Astrocyte of the hippocampus (primary cell): Measurements from ENCODE around the gene RNF111.
"Not testable (repeated sequence)": the region's sequence is repeated elsewhere in the genome, so short reads cannot be mapped to it uniquely, and the experiment has no call there.

Experiments
- DNase-seq: peaks from one replicate; pipeline ENCODE4 v3.0.0; 2011; ENCODE audit warnings: low read depth, low spot score

RNF111 gene

DNA sequence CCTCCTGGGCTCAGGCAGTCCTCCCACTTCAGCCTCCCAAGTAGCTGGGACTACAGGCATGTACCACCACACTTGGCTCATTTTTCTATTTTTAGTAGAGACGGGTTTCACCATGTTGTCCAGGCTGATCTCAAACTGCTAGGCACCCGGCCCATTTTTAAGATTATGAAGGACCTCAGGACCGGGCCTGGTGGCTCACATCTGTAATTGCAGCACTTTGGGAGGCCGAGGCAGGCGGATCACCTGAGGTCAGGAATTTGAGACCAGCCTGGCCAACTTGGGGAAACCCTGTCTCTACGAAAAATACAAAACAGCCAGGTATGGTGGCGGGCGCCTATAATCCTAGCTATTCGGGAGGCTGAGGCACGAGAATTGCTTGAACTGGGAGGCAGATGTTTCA, 12.8 kb downstream of the RNF111 start:
- DNase-seq, result not testable (repeated sequence)

DNA sequence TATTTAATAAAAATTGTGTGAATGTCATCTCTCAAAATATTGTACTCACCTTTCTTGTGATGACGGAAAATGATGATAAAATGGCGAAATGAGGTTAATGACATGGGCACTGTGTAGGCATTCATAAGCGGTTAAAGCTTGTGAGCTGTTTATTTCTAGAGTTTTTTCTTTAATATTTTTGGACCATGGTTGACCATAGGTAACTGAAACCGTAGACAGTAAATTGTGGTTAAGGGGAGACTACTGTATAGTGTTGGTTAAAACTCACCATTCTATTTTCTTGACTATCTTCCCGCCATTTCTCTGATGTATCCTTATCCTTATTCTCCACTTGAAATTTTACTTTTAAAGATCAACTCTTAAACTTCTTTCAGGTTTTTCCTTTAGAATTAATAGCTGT, 14.5 kb downstream of the RNF111 start:
- no peak for DNase-seq

DNA sequence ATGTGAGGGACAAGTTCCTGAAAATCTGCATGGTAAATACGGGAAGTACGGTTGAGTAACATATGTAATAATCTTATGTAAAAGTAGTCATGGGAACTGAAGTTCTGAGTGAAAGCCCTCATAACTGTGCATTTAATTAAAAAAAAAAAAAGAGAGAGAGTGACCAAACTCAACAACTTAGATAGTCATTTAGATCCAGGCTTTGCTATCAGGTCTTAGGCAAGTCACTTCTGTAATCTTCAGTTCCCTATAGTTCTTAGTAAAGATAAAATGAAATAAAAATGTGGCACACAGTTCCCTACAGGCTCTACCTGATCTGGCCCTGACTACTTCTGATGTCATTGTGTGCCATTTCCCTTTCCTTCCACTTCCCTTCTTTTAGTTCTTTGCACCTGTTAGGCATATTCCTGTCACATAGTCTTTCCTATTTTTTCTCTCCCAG, 15.0 kb downstream of the RNF111 start:
- no peak for DNase-seq

DNA sequence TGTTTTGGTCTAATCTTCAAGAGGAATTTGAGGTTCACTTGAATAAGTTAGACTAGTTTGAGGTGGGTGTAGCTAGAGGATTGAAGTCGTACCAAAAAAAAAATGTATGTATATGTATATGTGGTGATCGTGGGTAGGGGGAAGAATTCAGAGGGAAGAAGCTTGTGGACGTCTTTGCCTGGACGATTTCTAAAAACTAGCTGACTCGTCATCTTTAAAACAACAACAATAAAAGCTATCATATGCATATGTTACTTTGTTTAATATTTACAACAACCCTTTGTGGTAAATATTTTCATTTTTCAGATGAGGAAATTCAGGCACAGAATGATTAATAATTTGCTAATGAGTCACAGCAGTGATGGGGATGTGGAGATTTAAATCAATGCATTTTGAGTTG, 18.1 kb downstream of the RNF111 start:
- DNase-seq, result no peak

DNA sequence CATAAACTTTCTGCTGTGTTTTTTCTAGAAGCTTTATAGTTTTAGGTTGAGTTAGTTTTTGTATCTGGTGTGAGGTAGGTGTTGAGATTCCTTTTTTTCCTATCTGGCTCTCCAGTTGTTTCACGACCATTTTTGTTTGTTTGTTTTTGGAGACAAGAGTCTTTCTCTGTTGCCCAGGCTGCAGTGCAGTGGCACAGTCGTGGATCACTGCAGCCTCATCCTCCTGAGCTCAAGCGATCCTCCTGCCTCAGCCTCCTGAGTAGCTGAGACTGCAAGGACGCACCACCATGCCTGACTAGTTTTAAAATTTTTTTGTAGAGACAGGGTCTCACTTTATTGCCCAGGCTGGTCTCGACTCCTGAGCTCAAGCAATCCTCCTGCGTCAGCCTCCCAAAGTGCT, 20.6 kb downstream of the RNF111 start:
- no peak for DNase-seq

DNA sequence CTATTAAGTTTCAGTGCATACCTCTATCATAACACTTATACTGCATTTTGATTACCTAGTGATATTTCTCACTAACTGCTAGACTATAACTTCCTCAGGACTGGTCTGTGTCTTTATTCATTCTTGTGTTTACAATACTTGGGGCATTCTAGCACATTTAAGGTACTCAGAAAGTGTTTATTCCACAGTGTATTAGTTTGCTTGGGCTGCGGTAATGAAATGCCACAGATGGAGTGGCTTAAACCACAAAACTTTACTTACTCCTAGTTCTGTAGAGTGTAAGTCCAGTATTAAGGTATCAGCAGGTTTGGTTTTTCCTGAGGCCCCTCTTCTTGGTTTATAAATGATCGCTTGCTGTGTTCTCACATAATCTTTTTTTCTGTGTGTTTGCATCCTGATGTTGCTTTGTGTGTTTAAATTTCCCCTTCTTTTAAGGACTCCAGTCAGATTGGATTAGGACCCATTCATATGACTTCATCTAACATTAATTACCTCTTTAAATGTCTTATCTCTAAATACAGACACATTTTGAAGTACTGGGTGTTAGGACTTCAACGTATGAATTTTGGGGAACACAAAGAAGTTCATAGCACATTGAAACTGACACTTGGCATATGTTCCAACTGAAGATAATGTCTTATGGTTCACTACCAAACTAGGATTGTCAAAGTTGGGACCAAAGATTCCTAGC, 23.9 kb downstream of the RNF111 start:
- DNase-seq, result peak; percentile 16

DNA sequence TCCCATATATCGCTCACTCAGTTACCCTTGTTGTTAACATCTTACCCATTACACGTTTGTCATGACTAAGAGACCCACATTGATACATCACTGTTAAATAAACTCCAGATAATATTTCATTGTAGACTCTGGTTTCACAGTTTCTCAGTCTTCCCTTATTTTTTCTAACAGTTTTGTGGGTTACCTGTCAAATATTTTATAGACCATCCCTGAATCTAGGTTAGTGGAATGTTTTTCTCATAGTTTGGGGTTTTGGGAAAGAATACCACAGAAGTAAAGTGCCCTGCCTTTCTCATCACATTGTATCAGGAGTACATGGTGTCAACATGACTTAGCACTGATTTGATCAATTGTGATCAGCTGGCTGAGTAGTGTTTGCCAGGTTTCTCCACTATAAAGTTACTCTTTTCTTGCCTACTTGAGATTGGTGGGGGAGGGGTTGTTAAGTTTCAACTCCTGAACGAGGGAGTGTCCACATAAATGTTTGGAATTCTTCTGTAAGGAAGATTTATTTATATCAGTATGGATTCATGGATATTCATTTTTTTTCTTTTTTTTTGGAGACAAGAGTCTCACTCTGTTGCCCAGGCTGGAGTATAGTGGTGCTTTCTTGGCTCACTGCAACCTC, 25.9 kb downstream of the RNF111 start:
- peak; percentile 11 for DNase-seq

DNA sequence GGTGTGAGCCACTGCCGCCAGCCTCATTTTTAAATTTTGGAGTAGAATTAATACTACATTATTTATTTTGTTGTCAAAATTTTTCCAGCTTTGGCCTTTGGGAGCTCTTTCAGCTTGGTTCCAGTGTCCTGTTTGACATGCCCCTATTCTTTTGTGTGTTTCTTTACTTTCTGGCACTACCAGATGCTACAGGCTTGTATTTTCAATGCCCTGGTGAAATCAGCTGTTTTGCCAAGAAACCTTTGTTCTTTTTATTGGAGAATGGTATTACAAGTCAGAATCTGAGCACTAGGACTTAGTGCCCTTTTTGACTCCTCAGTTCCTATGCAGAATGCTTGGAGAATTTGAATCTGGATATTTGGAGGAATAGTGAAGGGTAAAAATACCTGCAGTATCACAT, 26.6 kb downstream of the RNF111 start:
- no peak for DNase-seq

DNA sequence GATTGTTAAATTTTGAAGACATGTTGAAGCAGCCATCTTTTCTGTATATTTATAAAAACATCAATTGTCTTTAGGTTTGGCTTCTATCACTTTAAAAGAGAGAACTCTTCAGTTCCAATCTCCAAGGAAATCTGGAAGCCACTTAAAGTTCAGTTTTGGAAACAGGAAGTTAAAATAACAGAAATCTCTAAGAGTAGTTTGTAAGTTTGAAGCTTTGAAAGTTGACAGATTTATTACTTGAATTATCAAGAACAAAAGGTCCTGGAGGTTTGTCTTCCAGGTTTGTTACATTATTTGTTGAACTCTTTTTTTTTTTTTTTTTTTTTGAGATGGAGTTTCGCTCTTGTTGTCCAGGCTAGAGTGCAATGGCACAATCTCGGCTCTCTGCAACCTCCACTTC, 30.0 kb downstream of the RNF111 start:
- DNase-seq, result no peak

DNA sequence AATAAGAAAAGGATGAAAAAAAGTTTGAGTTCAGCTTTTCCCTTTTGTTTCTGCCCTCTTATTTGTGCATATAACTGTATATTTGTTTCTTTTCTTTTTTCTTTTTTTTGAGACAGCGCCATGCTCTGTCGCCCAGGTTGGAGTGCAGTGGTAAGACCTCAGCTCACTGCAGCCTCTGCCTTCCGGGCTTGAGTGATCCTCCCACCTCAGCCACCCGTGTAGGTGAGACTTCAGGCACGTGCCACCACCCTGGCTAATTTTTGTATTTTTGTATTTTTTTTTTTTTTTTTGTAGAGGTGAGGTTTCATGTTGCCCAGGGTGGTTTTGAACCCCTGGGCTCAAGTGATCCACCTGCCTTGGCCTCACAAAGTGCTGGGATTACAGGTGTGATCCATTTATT, 31.4 kb downstream of the RNF111 start:
- no peak for DNase-seq

DNA sequence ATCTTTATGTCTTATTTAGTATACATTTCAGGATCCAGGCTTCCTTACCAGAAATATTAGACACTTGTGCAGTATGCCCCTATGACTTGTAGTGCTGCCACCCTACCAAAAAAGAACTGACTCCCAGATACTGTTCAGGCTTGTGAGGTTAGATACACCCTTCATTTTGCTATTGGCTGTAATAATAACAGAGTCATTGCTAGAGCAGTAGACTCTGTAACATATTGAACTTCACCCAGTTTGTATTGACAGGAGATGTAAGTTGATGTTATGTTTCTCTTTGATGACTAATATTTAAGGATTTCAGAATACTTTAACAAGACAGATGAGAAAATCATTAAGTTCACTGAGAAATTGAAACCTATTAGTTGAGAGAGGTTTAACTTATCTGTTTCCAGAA, 32.9 kb downstream of the RNF111 start:
- no peak for DNase-seq

DNA sequence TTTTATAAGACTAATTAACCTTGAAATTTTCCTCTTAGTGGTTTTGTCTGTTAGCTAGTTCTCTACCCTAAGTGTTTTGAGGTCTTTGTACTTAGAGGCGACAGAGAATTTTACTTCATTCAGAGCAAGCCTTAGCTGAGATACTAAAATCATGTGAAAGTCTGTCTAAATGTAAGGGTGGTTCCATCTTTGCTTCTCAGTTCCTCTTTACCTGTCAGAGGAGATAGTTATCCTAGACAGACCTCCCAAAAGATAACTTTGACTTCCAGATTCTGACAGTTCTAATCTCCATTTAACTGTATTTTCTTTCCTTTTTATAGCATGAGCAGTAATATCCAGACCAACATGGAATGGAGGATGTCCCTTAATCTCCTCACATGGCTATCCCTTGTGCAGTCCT, 34.7 kb downstream of the RNF111 start:
- DNase-seq, result no peak

DNA sequence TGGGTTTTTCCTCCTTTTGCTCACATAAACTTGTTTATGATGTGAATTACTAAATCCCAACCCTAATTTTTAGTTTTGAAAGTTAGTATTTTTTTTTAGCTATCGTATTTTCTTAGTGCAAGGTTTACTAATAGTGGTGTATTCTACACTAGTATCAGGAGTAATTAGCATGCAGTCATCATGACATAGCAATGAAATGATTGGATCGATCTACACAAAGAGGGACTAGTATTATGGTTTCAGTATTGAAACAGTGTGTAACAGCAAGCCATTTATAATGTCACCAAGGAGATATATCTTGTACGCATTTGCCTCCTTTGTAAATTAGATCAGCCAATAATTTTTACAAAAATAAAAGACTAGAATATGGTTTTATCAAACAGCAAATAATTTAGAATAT, 38.7 kb downstream of the RNF111 start:
- no peak for DNase-seq

DNA sequence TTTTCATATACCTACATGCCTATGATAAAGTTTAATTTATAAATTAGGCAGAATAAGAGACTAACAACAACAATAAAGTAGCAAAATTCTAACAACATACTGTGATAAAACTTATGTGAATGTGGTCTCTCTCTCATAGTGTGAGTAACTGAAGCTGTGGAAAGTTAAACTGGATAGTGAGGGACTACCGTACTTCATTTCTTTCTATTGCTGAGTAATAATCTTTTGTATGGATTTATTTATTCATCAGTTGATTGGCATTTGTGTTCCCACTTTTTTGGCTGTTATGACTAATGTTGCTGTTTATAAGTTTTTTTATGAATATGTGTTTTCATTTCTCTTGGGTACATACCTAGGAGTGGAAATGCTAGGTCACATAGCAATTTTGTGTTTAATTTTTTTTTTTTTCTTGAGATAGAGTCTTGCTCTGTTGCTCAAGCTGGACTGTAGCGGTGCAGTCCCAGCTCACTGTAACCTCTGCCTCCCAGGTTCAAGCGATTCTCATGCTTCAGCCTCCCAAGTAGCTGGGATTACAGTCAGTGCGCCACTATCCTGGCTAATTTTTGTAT, 41.0 kb downstream of the RNF111 start:
- DNase-seq, result no peak

DNA sequence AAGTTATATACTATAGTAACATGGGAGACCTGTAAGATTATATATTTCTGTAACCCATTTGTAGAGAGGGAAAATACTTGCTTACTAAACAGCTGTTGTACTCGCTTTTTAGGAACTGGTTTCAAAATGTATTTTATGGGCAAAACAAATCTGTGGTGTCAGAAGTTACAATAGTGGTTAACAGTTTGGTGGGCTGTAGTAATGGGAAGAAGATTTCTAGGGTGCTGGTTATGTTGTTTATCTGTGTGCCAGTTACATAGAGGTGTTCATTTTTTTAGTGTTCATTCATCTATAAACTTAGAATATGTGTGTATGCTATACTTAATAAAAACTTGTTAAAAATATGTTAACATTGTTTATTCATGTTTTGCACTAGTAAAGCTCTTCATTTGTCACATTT, 42.1 kb downstream of the RNF111 start:
- DNase-seq, result no peak

DNA sequence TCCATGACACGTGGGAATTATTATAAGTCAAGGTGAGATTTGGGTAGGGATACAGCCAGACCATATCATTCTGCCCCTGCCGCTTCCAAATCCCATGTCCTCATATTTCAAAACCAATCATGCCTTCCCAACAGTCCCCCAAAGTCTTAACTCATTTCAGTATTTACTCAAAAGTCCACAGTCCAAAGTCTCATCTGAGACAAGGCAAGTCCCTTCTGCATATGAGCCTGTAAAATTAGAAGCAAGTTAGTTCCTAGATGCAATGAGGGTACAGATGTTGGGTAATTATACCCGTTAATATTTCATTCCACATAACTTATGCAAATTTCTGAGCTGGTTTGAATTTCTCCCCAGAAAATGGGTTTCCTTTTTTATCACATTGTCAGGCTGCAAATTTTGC, 47.7 kb downstream of the RNF111 start:
- no peak for DNase-seq

DNA sequence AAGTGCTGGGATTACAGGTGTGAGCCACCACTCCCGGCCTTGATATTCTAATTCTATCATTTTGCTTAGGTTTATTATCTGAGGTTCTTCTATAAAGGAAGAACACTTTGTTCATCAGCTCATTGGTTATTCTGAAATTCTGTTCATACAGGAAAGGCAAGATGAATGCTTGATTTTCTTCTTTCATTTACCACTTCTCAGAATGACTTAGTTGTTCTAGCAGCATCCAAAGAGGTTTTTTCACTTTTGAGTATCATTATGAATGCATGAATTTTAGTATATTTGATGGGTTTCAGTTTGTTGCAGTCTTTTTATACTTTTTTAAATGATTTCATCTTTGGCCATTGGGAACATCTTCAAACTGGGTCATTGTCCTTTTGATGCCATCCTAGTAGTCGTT, 51.8 kb downstream of the RNF111 start:
- DNase-seq, result no peak

DNA sequence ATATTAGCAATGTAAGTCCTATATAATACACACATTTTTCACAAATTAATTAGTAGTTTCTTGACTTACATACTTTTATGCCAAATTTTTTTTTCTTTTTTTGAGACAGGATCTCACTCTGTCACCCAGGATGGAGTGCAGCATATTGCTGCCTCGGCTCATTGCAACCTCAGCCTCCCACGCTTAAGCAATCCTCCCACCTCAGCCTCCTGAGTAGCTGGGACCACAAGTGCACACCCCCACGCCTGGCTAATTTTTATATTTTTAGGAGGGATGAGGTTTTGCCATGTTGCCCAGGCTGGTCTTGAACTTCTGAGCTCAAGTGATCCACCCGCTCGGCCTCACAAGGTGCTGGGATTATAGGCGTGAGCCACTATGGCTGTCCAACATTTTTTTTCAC, 54.6 kb downstream of the RNF111 start:
- no peak for DNase-seq

DNA sequence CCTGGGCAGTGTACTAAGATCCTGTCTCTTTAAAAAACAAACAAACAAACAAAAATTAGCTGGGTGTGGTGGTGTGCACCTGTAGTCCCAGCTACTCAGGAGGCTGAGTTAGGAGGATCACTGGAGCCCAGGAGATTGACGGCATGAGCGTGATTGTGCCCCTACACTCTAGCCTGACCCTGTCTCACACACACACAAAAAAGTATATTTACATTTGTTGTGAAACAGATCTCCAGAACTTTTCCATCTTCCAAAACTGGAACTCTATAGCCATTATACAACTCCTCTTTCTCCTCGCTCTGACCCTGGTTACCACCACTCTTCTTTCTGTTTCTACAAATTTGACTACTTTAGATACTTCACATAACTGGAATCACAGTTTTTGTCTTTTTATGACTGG, 61.4 kb downstream of the RNF111 start:
- no peak for DNase-seq

DNA sequence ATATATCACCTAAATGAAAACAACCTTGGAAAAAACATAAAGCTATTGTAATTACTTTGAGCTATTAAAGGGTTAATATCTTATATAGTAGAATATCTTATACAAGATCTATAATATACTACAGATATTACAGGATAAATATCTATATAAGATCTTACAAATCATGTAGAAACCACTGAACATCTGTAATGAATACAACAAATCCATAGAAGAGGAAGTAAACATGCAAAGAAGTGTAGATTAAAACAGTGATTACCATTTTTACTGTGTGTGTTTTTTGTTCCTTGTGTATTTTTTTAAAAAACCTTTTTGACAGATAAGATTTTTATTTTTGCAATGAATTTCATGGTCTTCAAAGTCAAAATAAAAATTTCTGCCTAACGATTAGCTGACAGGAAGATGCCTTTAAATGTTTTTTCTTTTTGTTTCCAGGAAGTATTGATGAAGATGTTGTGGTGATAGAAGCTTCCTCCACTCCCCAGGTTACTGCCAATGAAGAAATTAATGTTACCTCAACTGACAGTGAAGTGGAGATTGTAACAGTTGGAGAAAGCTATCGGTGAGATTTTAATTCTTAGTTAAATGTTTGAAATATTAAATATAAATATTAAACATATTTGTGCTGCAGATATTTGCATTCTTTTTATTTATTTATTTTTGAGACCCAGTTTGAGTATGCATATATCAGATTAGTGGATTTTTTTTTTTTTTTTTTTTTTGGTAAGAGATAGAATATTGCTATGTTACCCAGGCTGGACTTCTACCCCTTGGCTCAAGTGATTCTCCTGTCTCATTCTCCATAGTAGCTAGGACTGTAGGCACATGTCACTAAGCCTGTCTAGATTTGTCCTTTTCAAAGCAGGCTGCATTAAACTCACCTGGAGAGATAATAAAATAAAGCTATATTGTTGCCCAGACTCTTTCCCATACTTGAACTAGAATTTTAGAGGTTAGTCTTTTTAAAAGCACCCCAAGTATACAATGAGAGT, 64.7 kb downstream of the RNF111 start:
- no peak for DNase-seq

DNA sequence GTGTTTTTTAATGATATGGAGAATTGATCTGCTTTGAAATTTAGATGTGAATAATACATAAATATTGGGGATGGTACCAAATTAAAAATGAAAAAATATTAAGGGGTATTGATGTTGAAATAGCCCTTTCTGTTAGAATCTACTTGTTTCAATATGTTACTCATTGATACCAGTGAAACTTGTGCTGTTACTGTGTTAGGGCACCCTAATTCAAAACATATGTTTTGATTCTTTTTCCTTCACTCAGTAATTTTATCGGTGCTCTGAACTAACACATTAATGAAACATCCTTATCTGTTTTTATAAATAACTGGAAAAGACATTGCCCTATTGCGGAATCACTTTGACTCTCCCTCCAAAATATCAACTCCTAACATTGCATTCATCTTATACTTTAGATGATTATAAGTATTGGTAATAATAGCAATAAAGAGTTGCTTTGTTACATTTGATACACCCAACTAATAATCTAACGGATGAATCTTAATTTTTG, 65.5 kb downstream of the RNF111 start:
- DNase-seq, result no peak

DNA sequence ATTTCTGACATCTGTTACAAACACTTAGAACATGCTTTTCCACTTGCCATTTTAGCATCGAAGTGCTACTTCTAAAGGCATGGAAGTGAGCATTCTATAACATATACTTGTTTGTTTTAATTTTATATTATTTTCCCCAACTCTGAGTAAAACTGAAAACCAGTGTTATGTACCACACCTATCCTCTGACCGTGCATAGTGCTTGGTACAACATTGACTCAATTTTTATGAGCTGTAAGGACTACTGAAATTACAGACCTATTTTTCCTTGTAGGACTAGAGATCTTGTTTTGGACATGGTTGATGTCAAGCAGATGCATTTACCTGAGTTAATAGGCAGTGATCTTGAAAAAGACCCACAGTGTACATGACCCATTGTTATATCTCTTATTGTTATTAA, 66.0 kb downstream of the RNF111 start:
- DNase-seq, result no peak
